Measurements from ENCODE around the gene AFF3.
"Not testable (repeated sequence)": the region's sequence is repeated elsewhere in the genome, so short reads cannot be mapped to it uniquely, and the experiment has no call there.

Gene AFF3

DNA sequence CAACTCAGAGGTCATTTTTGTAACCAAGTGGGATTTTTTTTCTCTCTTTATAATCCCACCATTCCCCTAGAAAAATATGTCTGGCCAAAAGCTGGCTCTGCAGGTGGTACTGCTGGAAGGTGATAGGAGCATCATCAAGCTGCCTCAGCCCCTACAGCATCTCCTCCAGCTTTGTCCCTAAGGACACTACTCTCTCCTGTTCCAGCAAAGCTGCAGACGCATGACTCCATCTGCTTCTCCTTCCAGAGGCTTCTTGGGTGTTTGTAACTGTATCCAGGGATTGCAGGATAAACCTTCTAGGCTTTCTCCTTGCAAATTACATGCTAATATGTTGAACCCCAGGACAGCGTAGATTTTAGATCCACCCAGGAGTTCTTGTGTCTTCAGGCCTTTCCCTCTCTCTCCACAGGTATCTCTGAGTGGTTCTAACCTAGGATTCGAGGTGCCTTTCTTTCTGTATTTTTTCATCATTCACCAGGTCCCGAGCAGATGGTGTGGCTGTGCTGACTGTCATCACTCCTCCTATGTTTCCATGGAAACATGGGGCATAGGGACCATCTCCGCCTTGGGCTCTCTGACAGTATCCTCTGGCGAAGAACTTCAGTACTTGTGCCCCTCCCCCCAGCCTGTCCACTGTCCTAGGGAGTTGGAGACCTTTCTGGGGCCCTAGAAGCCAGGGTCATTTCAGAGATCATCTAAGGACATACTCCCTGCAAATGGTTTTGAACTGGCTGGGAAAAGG, 34.3 kb downstream of the AFF3 start:
- no peak for DNase-seq (ENCODE audit: low read depth)

- no peak for DNase-seq (ENCODE audit: low read depth)
These were observed 35.0 kb downstream of the AFF3 start for GRCh38 chr2:100107440-100107839.

GRCh38 chr2:100106460-100106859, 35.9 kb downstream of the AFF3 start:
- DNase-seq (ENCODE audit: low read depth): no peak

- DNase-seq (ENCODE audit: low read depth): no peak
These were observed 36.7 kb downstream of the AFF3 start for GRCh38 chr2:100105678-100106054.

- no peak for DNase-seq (ENCODE audit: low read depth)
These were observed 37.4 kb downstream of the AFF3 start for GRCh38 chr2:100104718-100105677.

GRCh38 chr2:100104265-100104664, 38.1 kb downstream of the AFF3 start:
- DNase-seq (ENCODE audit: low read depth): not testable (repeated sequence)

DNA sequence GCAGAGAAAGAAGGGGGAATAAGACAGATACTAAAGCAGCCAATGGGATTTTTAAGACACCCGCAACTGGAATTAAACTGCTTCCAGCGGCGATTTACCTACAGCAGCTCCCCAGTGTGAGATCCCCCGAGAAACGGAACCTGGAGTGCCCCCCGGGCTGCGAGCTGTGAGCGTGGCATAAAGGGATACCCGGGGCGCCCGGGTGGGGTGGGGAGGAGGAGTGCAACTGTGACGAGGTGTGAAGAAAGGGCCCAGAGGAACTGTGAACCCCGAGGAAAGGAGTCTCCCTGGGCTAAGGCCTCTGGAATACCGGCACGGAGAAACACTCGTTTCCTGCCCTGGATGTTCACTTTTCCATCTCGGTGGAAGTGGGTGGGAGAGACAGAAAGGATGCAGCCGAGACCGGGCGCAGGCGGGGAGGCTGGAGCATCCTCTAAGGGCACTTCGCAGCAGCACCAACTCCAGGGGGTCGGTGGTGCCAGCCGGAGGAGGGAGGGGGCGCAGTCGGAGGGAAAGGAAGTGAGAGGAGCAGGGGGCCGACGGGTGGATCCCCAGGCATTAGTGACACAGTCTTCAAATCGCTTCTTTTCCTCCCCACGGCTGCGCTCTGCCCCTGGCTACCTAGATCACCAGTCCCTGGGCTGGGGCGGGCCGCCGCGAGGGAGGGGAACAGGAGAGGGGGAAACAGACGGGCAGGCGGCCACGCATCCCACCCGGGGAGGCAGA, 38.7 kb downstream of the AFF3 start:
- not testable (repeated sequence) for DNase-seq (ENCODE audit: low read depth)

- not testable (repeated sequence) for DNase-seq (ENCODE audit: low read depth)
These were observed 39.8 kb downstream of the AFF3 start for GRCh38 chr2:100102466-100103180.

DNA sequence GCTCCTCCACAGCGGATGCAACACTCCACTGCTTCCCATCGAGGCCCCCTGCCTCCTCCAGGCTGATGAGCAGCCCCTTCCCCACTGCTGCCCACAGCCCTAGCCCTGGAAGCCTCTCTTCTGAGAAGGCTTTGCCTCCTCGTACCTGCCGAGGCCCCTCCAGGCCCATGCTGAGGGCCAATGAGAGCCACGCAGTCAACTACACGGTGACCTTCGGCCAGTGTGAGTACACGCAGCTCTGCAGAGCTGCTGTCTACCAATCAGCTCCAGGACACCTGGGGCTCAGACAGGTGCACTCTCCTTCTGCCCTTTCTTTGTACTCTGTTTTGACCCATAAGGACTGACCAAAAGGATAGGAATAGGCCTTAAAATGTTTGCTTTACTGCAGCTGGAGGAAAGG, 43.5 kb downstream of the AFF3 start:
- DNase-seq (ENCODE audit: low read depth): not testable (repeated sequence)

- DNase-seq (ENCODE audit: low read depth): not testable (repeated sequence)
These were observed 44.6 kb downstream of the AFF3 start for GRCh38 chr2:100097611-100098294.

- not testable (repeated sequence) for DNase-seq (ENCODE audit: low read depth)
These were observed 46.5 kb downstream of the AFF3 start for GRCh38 chr2:100095845-100096244.

- not testable (repeated sequence) for DNase-seq (ENCODE audit: low read depth)
These were observed 50.6 kb downstream of the AFF3 start for GRCh38 chr2:100091807-100092206.

- not testable (repeated sequence) for DNase-seq (ENCODE audit: low read depth)
These were observed 56.6 kb downstream of the AFF3 start for GRCh38 chr2:100085744-100086143.

- DNase-seq (ENCODE audit: low read depth): not testable (repeated sequence)
These were observed 58.8 kb downstream of the AFF3 start for GRCh38 chr2:100083421-100084216.

GRCh38 chr2:100082302-100082978, 60.0 kb downstream of the AFF3 start:
- not testable (repeated sequence) for DNase-seq (ENCODE audit: low read depth)

GRCh38 chr2:100077935-100078334, 64.5 kb downstream of the AFF3 start:
- no peak for DNase-seq (ENCODE audit: low read depth)

- no peak for DNase-seq (ENCODE audit: low read depth)
These were observed 64.9 kb downstream of the AFF3 start for GRCh38 chr2:100077456-100077855.

DNA sequence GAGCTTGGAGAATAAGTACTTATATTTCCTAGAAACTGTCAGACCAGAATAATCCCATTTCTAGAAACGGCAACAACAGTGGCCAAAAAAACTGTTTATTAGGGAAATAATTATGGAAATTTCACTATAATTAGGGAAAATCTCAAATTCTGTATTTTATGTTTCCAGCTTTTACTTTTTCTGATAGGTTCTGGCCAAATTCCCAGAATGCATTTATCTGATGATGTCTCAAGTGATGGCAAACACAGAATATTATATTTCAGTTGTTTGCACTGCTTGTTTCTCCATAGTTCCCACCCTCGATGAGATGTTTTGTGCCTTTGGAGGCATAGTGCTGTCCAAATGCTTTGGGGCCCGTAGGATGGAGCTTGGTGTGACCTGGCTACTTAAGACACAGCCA, 66.9 kb downstream of the AFF3 start:
- no peak for DNase-seq (ENCODE audit: low read depth)

GRCh38 chr2:100073110-100073509, 69.3 kb downstream of the AFF3 start:
- DNase-seq (ENCODE audit: low read depth): no peak

- DNase-seq (ENCODE audit: low read depth): no peak
These were observed 69.9 kb downstream of the AFF3 start for GRCh38 chr2:100072503-100072902.

Data from stimulated activated CD8-positive, alpha-beta memory T cell treated with anti-CD3 and anti-CD28 coated beads, Interleukin-4, amount 100 ng/mL, for 24 hours (primary cell).